SU-DHL-6 (cell line): ENCODE measurements around the gene SCARB1.

Experiments
- H2AFZ ChIP-seq: fragments of 200-600 bp; sonication (generic); 2 replicates; pipeline ENCODE4 v1.6.1; 2014; ENCODE audit warnings: low read depth, mild to moderate bottlenecking, moderate library complexity, mixed read lengths, antibody characterized with exemption, low read length; ENCODE audit not compliant: severe bottlenecking
- H3F3A ChIP-seq: fragments of 200-600 bp; shearing (Covaris generic); 2 replicates; pipeline ENCODE4 v1.6.0; 2016; ENCODE audit warnings: antibody characterized with exemption, mild to moderate bottlenecking; ENCODE audit not compliant: insufficient read depth
- H3K27ac ChIP-seq: fragments of 200-600 bp; sonication (generic); 2 replicates; pipeline ENCODE4 v1.5.1; 2016; ENCODE audit warnings: low read depth, mild to moderate bottlenecking, low read length, moderate library complexity, mixed read lengths
- H3K27me3 ChIP-seq: fragments of 200-600 bp; sonication (generic), shearing (Covaris generic); 2 replicates; pipeline ENCODE4 v1.6.0; 2014; ENCODE audit warnings: mild to moderate bottlenecking, low read length
- H3K36me3 ChIP-seq: fragments of 200-600 bp; sonication (generic); 2 replicates; pipeline ENCODE4 v1.6.1; 2014; ENCODE audit warnings: mild to moderate bottlenecking, low read length, mixed read lengths
- H3K4me2 ChIP-seq: fragments of 300-600, 200-600 bp; shearing (Covaris generic), sonication (generic); 2 replicates; pipeline ENCODE4 v1.6.0; 2014; ENCODE audit warnings: low read length, low read depth, mild to moderate bottlenecking; ENCODE audit not compliant: poor library complexity, severe bottlenecking
- H3K4me3 ChIP-seq: fragments of 200-600 bp; sonication (generic); 2 replicates; pipeline ENCODE4 v1.5.1; 2014; ENCODE audit warnings: antibody characterized with exemption, low read length, mild to moderate bottlenecking, mixed read lengths; ENCODE audit not compliant: insufficient read depth, poor library complexity, severe bottlenecking
- H3K79me2 ChIP-seq: fragments of 200-600 bp; sonication (generic); 2 replicates; pipeline ENCODE4 v1.6.1; 2014; ENCODE audit warnings: mild to moderate bottlenecking, low read length, moderate library complexity; ENCODE audit not compliant: insufficient read depth
- H3K9ac ChIP-seq: fragments of 200-600 bp; sonication (generic); 2 replicates; pipeline ENCODE4 v1.7.0; 2014; ENCODE audit warnings: mild to moderate bottlenecking, low read length
- H3K9me2 ChIP-seq: fragments of 200-600 bp; sonication (generic); replicated peaks from 2 replicates; pipeline ENCODE4 v1.6.1; 2014; ENCODE audit warnings: low read length; ENCODE audit not compliant: insufficient read depth
- H3K9me3 ChIP-seq: fragments of 200-600 bp; sonication (generic); 2 replicates; pipeline ENCODE4 v1.6.1; 2014; ENCODE audit warnings: low read length, mixed read lengths; ENCODE audit not compliant: insufficient read depth
- H4K20me1 ChIP-seq: fragments of 200-600 bp; sonication (generic); 2 replicates; pipeline ENCODE4 v1.6.1; 2014; ENCODE audit warnings: low read depth, mild to moderate bottlenecking, antibody characterized with exemption, low read length, moderate library complexity, mixed read lengths
- CTCF ChIP-seq: fragments of 200-600 bp; sonication (generic); IDR thresholded peaks from one replicate; pipeline ENCODE4 v1.5.1; 2017; ENCODE audit warnings: antibody characterized with exemption, mild to moderate bottlenecking, low read length, moderate library complexity; ENCODE audit not compliant: insufficient read depth, poor library complexity, severe bottlenecking
- EZH2phosphoT487 ChIP-seq: fragments of 200-600 bp; sonication (generic), shearing (Covaris generic); conservative IDR thresholded peaks from 2 replicates; pipeline ENCODE4 v1.6.1; 2018; ENCODE audit warnings: mild to moderate bottlenecking, antibody characterized with exemption, low read length, moderate library complexity, mixed read lengths

Gene SCARB1

GRCh38 chr12:124827588-124828184 lies 36.0 kb downstream of the SCARB1 start:
- peaks cover 28% of the 10 kb centered on the region for H3K79me2 ChIP-seq
- no peak overlapping the region for H3K4me2 ChIP-seq
- H3K27me3 ChIP-seq, result no peaks in the 10 kb centered on the region
- H3K9ac ChIP-seq, result no peak overlapping the region
- no peaks in the 10 kb centered on the region for H3K9me2 ChIP-seq
- H2AFZ ChIP-seq, result no peak overlapping the region
- no peaks in the 10 kb centered on the region for H3K36me3 ChIP-seq
- no peak for TF ChIP-seq EZH2phosphoT487
- TF ChIP-seq CTCF, result no peak
- no peaks in the 10 kb centered on the region for H3F3A ChIP-seq
- H3K27ac ChIP-seq, result no peak overlapping the region
- no peaks in the 10 kb centered on the region for H3K9me3 ChIP-seq
- H4K20me1 ChIP-seq, result no peaks in the 10 kb centered on the region
- no peak overlapping the region for H3K4me3 ChIP-seq

- Histone ChIP-seq H3K9me2 (no peaks in the 10 kb centered on the region), H3K27me3 (no peaks in the 10 kb centered on the region), H3F3A (no peaks in the 10 kb centered on the region), H3K27ac (no peak overlapping the region), H3K9ac (no peak overlapping the region), H4K20me1 (no peaks in the 10 kb centered on the region), H3K9me3 (no peaks in the 10 kb centered on the region), H3K79me2 (peaks cover 19% of the 10 kb centered on the region), H3K4me3 (no peak overlapping the region), H3K36me3 (no peaks in the 10 kb centered on the region), H2AFZ (no peak overlapping the region), H3K4me2 (no peak overlapping the region)
- no peak for TF ChIP-seq EZH2phosphoT487
- no peak for TF ChIP-seq CTCF
Measured at GRCh38 chr12:124824195-124824594, 39.5 kb downstream of the SCARB1 start.

- peaks cover 13% of the 10 kb centered on the region for H3K79me2 ChIP-seq
- TF ChIP-seq EZH2phosphoT487 (no peak), CTCF (no peak)
- no peaks in the 10 kb centered on the region for H3F3A ChIP-seq
- H3K9me3 ChIP-seq, result no peaks in the 10 kb centered on the region
- H3K36me3 ChIP-seq, result no peaks in the 10 kb centered on the region
- H3K27me3 ChIP-seq, result no peaks in the 10 kb centered on the region
- no peak overlapping the region for H3K4me2 ChIP-seq
- no peak overlapping the region for H3K4me3 ChIP-seq
- no peak overlapping the region for H2AFZ ChIP-seq
- no peaks in the 10 kb centered on the region for H4K20me1 ChIP-seq
- H3K27ac ChIP-seq, result no peak overlapping the region
- no peaks in the 10 kb centered on the region for H3K9me2 ChIP-seq
- H3K9ac ChIP-seq, result no peak overlapping the region
Measured at GRCh38 chr12:124823272-124823970, 40.2 kb downstream of the SCARB1 start.
